BJ (cell line): ENCODE measurements around the gene ZNHIT6. TPM values are rescaled to one million over a fixed set of nuclear protein-coding genes. Genes with fewer than 3 reads are reported as not detected.

Experiments used
- CTCF ChIA-PET: fragments of 350-600 bp; formaldehyde crosslinking; extraction: SDS; loops from one replicate; lab custom pipeline; 2021; ENCODE audit warnings: antibody characterized with exemption, inconsistent platforms; lab: Yijun Ruan, JAX
- POLR2A ChIA-PET: fragments of 300-600 bp; sonication (Branson Sonifier 250); formaldehyde crosslinking; extraction: SDS; loops from one replicate; lab custom pipeline; 2021; ENCODE audit warnings: antibody characterized with exemption; lab: Charles Lee
- DNase-seq: peaks from one replicate; pipeline ENCODE4 v3.0.0-alpha.2; 2011; ENCODE audit warnings: low read depth
- H3K27me3 ChIP-seq: 2 replicates; pipeline ENCODE4 v1.6.0; 2011; ENCODE audit warnings: low read length; ENCODE audit not compliant: control insufficient read depth, insufficient read depth
- H3K36me3 ChIP-seq: 2 replicates; pipeline ENCODE4 v1.5.1; 2011; ENCODE audit warnings: low read length; ENCODE audit not compliant: control insufficient read depth, insufficient read depth
- H3K4me3 ChIP-seq: 2 replicates; pipeline ENCODE4 v1.5.1; 2011; ENCODE audit warnings: low read depth, mild to moderate bottlenecking, control low read depth, low read length
- CTCF ChIP-seq: IDR thresholded peaks from 2 replicates; pipeline ENCODE4 v1.5.1; 2011; ENCODE audit warnings: low read depth, mild to moderate bottlenecking, control low read depth, inconsistent platforms, low read length, moderate library complexity; ENCODE audit not compliant: insufficient read depth
- polyA plus RNA-seq: library from polyadenylated mRNA; depleted of rRNA; stranded (reverse); fragments of >200 nt; gene quantifications from 2 replicates; pipeline ENCODE4 v1.2.3, GENCODE V29; 2011

ZNHIT6 gene
- polyA plus RNA-seq, 1 experiment = 5.6 TPM

GRCh38 chr1:85605484-85606413, 102.5 kb downstream of the ZNHIT6 start:
- ChIA-PET CTCF (interaction anchor here (1.2 to 3.1 kb wide), 6 partner anchors 9 to 87 kb away, joined by 3 to 16 read pairs (median 8); no protein-coding TSS in a partner anchor), POLR2A (interaction anchor here (0.6 to 3.2 kb wide), 5 partner anchors 20 to 282 kb away, joined by 3 to 44 read pairs (median 4); partner anchors contain the start of gene CCN1)
- DNase-seq = no peak
- TF ChIP-seq CTCF = no peak
- Histone ChIP-seq H3K27me3 (no peaks in the 10 kb centered on the region), H3K4me3 (no peak overlapping the region), H3K36me3 (no peaks in the 10 kb centered on the region)

GRCh38 chr1:85604298-85604997, 103.8 kb downstream of the ZNHIT6 start:
- no peaks in the 10 kb centered on the region for H3K36me3 ChIP-seq
- ChIA-PET CTCF (interaction anchor here (0.9 to 1.4 kb wide), 4 partner anchors 9 to 88 kb away, joined by 3 to 6 read pairs (median 4); no protein-coding TSS in a partner anchor), POLR2A (interaction anchor here (1.1 kb wide), 1 partner anchor 18 kb away, joined by 3 read pairs; no protein-coding TSS in a partner anchor)
- no peak for TF ChIP-seq CTCF
- no peaks in the 10 kb centered on the region for H3K27me3 ChIP-seq
- H3K4me3 ChIP-seq = no peak overlapping the region
- no peak for DNase-seq

- TF ChIP-seq CTCF = no peak
- ChIA-PET CTCF (interaction anchor here (0.9 to 1.4 kb wide), 3 partner anchors 15 to 89 kb away, joined by 3 to 6 read pairs (median 4); no protein-coding TSS in a partner anchor), POLR2A (interaction anchor here (0.6 kb wide), 1 partner anchor 8 kb away, joined by 3 read pairs; no protein-coding TSS in a partner anchor)
- Histone ChIP-seq H3K4me3 (no peak overlapping the region), H3K27me3 (no peaks in the 10 kb centered on the region), H3K36me3 (no peaks in the 10 kb centered on the region)
- no peak for DNase-seq
Measured at GRCh38 chr1:85603086-85603880, 105.0 kb downstream of the ZNHIT6 start.

GRCh38 chr1:85602571-85602970, 105.7 kb downstream of the ZNHIT6 start:
- no peak for TF ChIP-seq CTCF
- POLR2A ChIA-PET = no interaction called here

More at GRCh38 chr1:85602571-85602970, 105.7 kb downstream of the ZNHIT6 start:
- CTCF ChIA-PET = interaction anchor here (1.1 kb wide), 1 partner anchor 90 kb away, joined by 3 read pairs; no protein-coding TSS in a partner anchor
- DNase-seq = no peak
- H3K36me3 ChIP-seq = no peaks in the 10 kb centered on the region
- H3K27me3 ChIP-seq = no peaks in the 10 kb centered on the region
- no peak overlapping the region for H3K4me3 ChIP-seq
